ENCODE measurements around the gene KCNH2.

Gene KCNH2

GRCh38 chr7:151011097-151011409, 32.9 kb upstream of the KCNH2 start:
- DNase-seq = no peak

DNA sequence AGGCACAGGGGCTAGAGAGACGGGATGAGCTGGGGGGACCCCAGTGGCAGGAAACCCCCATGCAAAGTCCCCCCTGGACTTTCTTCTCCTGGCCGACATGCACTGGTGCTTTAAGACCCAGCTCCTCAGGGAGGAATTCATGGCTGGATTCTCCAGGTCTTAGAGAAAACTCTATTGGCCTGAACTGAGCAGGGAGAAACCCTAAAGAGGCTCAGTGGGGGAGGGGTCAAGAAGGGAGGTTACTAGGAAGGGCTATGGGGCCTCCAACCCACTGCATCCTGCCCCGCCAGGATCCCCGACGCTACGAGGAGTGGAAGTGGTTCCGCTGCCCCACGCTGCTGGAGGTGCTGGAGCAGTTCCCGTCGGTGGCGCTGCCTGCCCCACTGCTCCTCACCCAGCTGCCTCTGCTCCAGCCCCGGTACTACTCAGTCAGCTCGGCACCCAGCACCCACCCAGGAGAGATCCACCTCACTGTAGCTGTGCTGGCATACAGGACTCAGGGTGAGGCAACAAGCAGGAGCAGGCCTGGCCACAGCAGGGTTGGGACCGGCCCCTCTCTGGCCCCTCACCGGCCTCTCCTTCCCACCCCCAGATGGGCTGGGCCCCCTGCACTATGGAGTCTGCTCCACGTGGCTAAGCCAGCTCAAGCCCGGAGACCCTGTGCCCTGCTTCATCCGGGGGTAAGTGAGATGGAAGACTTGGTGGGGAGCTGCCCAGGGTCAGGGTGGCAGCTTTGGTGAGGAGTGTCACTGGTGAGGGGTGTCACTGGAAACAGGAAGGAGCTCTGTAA, 32.4 kb upstream of the KCNH2 start:
- DNase-seq = no peak

DNA sequence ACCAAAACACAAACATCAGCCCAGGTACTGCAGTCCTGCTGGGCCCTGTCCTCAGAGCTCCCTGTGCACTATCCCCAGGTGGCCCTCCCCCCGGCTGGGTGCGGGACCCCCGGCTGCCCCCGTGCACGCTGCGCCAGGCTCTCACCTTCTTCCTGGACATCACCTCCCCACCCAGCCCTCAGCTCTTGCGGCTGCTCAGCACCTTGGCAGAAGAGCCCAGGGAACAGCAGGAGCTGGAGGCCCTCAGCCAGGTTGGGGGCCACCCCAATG, 31.9 kb upstream of the KCNH2 start:
- no peak for DNase-seq

- DNase-seq = no peak
Measured at GRCh38 chr7:151009327-151010036, 31.4 kb upstream of the KCNH2 start.

GRCh38 chr7:151008511-151009323, 30.6 kb upstream of the KCNH2 start:
- peak; percentile 66 to 85 for DNase-seq

GRCh38 chr7:151008143-151008510, 30.0 kb upstream of the KCNH2 start:
- no peak for DNase-seq

DNA sequence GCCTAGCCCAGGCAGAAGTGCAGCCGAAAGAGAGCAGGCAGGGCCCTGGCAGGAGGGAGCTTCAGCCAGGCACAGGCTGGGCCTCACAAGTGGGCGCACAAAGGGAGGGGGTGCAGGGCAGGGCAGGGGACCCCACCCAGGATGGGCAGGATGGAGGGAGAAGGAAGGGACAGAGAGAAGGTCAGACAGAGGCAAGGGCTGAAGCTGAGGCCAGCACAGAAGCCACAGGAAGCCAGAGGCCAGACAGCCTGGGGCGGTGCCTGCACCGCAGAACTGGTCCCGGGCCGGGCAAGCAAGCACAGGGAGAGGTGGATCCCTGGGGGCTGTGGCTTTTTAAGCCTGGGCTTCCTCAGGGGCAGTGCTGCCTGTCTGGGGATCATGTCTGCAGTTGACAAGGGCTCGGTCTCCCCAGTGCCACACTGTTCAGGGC, 29.4 kb upstream of the KCNH2 start:
- DNase-seq = no peak

DNA sequence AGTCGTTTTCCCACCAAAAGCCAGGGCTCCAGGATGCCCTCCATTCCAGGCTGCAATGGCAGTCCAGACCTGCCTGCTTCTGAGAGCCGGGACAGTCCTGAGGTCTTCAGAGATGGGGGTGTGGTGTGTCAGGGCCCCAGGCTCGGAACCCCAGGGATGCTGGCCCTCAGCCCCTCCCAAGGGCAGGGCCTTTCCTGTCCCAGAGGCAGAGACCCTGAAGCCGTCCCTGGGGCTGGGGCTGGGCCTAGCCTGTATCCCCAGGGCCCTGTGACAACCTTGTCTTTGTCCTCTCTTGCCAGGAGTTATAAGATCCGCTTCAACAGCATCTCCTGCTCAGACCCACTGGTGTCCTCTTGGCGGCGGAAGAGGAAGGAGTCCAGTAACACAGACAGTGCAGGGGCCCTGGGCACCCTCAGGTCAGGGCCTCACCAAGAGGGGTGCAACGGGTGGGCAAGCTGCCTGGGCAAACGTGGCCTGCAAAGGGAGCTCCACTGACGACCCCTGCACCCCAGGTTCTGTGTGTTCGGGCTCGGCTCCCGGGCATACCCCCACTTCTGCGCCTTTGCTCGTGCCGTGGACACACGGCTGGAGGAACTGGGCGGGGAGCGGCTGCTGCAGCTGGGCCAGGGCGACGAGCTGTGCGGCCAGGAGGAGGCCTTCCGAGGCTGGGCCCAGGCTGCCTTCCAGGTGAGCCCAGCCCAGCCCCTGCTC, 28.6 kb upstream of the KCNH2 start:
- DNase-seq = no peak

- no peak for DNase-seq
Measured at GRCh38 chr7:151005566-151005965, 27.4 kb upstream of the KCNH2 start.

- no peak for DNase-seq
Measured at GRCh38 chr7:151003572-151003971, 25.5 kb upstream of the KCNH2 start.

DNA sequence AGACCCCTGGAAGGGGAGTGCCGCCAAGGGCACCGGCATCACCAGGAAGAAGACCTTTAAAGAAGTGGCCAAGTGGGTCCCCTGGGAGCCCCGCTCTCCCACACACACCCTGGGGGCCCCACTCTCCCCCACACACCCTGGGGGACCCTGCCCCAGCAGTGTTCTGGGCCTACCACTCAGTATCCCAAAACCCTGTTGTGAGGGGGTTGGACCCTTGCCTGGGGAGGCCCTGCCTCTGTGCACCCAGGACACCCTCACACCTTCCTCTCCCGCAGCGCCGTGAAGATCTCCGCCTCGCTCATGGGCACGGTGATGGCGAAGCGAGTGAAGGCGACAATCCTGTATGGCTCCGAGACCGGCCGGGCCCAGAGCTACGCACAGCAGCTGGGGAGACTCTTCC, 23.4 kb upstream of the KCNH2 start:
- no peak for DNase-seq

GRCh38 chr7:151000897-151001495, 22.9 kb upstream of the KCNH2 start:
- DNase-seq = no peak

DNA sequence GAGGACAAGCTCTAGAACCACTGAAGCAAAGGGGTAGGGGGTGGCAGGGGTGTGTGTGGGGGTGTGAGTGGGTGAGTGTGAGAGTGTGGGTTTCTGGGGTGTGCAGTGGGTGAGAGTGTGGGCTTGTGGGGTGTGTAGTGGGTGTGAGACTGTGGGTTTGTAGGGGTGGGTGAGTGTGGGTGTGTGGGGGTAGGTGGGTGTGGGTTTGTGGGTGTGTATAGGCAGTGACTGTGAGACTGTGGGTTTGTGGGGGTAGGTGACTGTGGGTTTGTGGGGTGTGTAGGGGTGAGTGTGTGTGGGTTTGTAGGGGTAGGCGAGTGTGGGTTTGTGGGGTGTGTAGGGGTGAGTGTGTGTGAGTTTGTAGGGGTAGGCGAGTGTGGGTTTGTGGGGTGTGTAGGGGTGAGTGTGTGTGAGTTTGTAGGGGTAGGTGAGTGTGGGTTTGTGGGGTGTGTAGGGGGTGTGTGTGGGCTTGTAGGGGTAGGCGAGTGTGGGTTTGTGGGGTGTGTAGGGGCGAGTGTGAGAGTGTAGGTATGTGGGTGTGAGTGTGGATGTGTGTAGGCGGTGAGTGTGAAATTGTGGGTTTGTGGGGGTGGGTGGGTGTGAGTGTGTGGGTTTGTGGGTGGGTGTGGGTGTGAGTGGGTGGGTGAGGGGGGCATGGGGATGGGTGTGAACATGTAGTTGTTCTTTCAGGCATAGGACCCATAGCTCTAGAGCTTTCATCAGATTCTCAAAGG, 21.5 kb upstream of the KCNH2 start:
- DNase-seq = peak in 1 of 2 experiments; percentile 45

DNA sequence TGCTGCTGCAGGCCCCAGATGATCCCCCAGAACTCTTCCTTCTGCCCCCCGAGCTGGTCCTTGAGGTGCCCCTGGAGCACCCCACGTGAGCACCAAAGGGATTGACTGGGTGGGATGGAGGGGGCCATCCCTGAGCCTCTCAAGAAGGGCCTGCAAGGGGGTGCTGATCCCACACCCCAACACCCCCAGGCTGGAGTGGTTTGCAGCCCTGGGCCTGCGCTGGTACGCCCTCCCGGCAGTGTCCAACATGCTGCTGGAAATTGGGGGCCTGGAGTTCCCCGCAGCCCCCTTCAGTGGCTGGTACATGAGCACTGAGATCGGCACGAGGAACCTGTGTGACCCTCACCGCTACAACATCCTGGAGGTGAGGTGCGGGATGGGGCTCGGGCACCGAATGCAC, 20.9 kb upstream of the KCNH2 start:
- DNase-seq = no peak

DNA sequence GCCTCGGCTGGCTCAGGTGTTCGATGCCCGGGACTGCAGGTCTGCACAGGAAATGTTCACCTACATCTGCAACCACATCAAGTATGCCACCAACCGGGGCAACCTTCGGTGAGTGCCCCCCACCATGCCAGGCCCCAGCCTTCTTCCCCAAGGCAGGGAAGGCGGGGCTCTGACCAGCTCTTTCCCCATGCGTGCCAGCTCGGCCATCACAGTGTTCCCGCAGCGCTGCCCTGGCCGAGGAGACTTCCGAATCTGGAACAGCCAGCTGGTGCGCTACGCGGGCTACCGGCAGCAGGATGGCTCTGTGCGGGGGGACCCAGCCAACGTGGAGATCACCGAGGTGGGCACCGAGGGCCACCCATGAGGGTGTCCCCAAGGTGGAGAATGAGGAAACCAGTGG, 20.2 kb upstream of the KCNH2 start:
- no peak for DNase-seq

- DNase-seq = no peak
Measured at GRCh38 chr7:150997817-150998216, 19.7 kb upstream of the KCNH2 start.

DNA sequence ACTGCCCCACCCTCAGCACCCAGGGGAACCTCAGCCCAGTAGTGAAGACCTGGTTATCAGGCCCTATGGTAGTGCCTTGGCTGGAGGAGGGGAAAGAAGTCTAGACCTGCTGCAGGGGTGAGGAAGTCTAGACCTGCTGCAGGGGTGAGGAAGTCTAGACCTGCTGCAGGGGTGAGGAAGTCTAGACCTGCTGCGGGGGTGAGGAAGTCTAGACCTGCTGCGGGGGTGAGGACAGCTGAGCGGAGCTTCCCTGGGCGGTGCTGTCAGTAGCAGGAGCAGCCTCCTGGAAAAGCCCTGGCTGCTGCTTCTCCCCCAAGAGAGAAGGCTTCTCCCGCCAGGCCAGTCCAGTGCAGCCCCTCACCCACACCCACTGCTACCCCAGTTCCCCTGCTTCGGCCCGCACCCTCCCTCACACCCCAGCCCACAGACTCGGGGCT, 19.0 kb upstream of the KCNH2 start:
- no peak for DNase-seq

- DNase-seq = no peak
Measured at GRCh38 chr7:150996376-150997074, 18.4 kb upstream of the KCNH2 start.

GRCh38 chr7:150994838-150995510, 16.9 kb upstream of the KCNH2 start:
- no peak for DNase-seq

GRCh38 chr7:150994141-150994837, 16.2 kb upstream of the KCNH2 start:
- no peak for DNase-seq

Measured in stimulated activated CD4-positive, alpha-beta T cell treated with anti-CD3 and anti-CD28 coated beads, Interleukin-4, amount 100 ng/mL, for 4 hours (primary cell).